Neural crest cell (in vitro differentiated cells): ENCODE data around the gene SLCO4A1. TPM values are rescaled to one million over a fixed set of nuclear protein-coding genes. Genes with fewer than 3 reads are reported as not detected.

Source experiments
- DNase-seq: peaks from one replicate; pipeline ENCODE4 v3.0.0; 2021; ENCODE audit warnings: low read depth, mixed read lengths, low spot score
- H3K27ac Mint-ChIP-seq: one replicate; pipeline ENCODE4 v1.8.0; 2021; ENCODE audit warnings: mild to moderate bottlenecking, mixed read lengths; ENCODE audit not compliant: unreplicated experiment
- H3K27me3 Mint-ChIP-seq: 2 replicates; pipeline ENCODE4 v1.8.0; 2021; ENCODE audit warnings: low read depth, mild to moderate bottlenecking, mixed read lengths
- H3K36me3 Mint-ChIP-seq: 2 replicates; pipeline ENCODE4 v1.8.0; 2021; ENCODE audit warnings: low read depth, mild to moderate bottlenecking, mixed read lengths
- H3K4me1 Mint-ChIP-seq: 2 replicates; pipeline ENCODE4 v1.8.0; 2021; ENCODE audit warnings: mixed read lengths
- H3K4me3 Mint-ChIP-seq: one replicate; pipeline ENCODE4 v1.8.0; 2021; ENCODE audit warnings: mild to moderate bottlenecking, mixed read lengths
- H3K9me3 Mint-ChIP-seq: 2 replicates; pipeline ENCODE4 v1.8.0; 2021; ENCODE audit warnings: mixed read lengths
- total RNA-seq: library from RNA; stranded (reverse); gene quantifications from 2 replicates; pipeline ENCODE4 v1.2.1, GENCODE V29; 2021
- TF ChIP-seq, protein P1 (sequence below): fragments of 200-600 bp; sonication (generic); conservative IDR thresholded peaks from 2 replicates; pipeline ENCODE4 v1.5.0; 2021; ENCODE audit warnings: antibody characterized with exemption, mild to moderate bottlenecking

SLCO4A1 gene
- total RNA-seq, 1 donor from 2014 or later = 7.0 TPM

DNA sequence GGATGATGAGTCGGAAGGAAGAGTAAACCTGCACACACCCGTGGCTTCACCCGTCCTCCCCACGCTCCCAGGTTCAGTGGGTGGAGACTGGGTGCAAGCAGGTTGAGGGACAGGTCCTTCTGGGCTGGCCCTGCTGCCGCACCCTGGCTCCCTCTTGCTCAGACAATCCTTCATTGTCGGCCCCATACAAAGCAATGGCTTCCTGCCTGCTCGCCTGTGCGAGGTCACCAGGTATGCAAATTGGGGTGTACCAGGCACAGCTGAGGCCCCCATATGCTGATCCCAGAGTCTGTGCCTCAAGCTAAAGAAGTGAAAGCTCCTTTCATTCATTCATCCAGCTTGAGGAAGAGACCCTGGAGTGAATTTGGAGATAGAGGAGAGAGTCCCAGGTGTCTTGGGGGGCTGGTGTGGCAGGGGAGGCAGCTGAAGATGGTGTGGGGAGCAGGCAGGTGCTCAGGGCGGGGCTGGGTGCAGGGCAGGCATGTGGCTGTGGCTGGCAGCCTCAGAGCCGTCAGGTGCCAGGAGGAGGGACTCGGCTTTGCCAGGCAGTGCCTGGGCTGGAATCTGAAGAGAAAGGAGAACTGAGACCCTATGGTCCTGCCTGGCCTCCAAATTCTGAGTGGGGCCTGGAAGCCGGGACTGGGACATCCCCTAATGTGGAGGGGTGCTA is 4.7 kb downstream of the SLCO4A1 start:
- TF ChIP-seq, protein P1, sequence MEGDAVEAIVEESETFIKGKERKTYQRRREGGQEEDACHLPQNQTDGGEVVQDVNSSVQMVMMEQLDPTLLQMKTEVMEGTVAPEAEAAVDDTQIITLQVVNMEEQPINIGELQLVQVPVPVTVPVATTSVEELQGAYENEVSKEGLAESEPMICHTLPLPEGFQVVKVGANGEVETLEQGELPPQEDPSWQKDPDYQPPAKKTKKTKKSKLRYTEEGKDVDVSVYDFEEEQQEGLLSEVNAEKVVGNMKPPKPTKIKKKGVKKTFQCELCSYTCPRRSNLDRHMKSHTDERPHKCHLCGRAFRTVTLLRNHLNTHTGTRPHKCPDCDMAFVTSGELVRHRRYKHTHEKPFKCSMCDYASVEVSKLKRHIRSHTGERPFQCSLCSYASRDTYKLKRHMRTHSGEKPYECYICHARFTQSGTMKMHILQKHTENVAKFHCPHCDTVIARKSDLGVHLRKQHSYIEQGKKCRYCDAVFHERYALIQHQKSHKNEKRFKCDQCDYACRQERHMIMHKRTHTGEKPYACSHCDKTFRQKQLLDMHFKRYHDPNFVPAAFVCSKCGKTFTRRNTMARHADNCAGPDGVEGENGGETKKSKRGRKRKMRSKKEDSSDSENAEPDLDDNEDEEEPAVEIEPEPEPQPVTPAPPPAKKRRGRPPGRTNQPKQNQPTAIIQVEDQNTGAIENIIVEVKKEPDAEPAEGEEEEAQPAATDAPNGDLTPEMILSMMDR = no peak
- H3K4me3 Mint-ChIP-seq = no peak overlapping the region
- no peak for DNase-seq
- no peaks in the 10 kb centered on the region for H3K9me3 Mint-ChIP-seq
- peaks cover 36% of the 10 kb centered on the region for H3K27me3 Mint-ChIP-seq
- H3K27ac Mint-ChIP-seq = no peak overlapping the region
- no peaks in the 10 kb centered on the region for H3K36me3 Mint-ChIP-seq
- H3K4me1 Mint-ChIP-seq = peaks cover 2% of the 10 kb centered on the region

DNA sequence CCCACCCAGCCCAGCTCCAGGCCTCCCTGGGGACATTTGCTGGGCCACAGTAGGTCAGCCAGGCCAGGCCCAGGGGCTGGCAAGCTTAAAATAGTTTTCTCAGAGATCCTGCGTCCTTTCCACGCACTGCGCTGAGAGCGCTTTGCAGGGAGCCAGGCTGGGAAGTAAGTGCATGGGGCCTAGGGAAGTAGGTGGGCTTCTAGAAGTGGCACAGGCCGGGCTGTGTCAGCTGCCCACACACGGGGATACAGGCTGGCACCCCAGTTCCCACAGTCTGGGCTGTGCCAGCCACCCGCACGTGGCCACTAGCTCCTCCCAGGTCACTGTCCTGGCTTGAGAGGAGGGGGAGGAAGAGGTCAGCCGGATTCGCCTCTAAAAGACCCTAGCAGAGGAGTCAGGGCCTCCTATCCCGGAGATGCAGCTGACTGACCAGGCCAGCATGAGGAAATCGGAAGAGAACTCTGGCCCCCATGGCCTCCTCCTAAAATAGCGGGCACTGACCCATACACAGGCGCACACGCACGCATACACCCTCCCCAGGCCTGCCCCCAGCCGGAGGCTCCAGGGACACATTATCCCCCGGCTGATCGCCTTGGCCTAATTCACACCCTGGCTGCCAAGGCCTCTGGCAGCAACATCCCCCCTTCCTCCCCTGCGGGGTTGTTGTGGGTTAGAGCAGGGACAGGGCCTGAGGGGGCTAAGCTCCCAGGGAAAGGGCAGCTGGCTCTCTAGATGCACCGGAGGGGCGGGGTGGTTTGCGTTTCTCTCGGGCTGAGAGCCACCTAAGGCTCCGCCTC is 5.4 kb downstream of the SLCO4A1 start:
- H3K27me3 Mint-ChIP-seq = peaks cover 35% of the 10 kb centered on the region
- no peak overlapping the region for H3K4me3 Mint-ChIP-seq
- H3K9me3 Mint-ChIP-seq = no peaks in the 10 kb centered on the region
- H3K36me3 Mint-ChIP-seq = no peaks in the 10 kb centered on the region
- no peak overlapping the region for H3K27ac Mint-ChIP-seq
- TF ChIP-seq, protein P1 = no peak
- no peak for DNase-seq
- peaks cover 9% of the 10 kb centered on the region for H3K4me1 Mint-ChIP-seq

DNA sequence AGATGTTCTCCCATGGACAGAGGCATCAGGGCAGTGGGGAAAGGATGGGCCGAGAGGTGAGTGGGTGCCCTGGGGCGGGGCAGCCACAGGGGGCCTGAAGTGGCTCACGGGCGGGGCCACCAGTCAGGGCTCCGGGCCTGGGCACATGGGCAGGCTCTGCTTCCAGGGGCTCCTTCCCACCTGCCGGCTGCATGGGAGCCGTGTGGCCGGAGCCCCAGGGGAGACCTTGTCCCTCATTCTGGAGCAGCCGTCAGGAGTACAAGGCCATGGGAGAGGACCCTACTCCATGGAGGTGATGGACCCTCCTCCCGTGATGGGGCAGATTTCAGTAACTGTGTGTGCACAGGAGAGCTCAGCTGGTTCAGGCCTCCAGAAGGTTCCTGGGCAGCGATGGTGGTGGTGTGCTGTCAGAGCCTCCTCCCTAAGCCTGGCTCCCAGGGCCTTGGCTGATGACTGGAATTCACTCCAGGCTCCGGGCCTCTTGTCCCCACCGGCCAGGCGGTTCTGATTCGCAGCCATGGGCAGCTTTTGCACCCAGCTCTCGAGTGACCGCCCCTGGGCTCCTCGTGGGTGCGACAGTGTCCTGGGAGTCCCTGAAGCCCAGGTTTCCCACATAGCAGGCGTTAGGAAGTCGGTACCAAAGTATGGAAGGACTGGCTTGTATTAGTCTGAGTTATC is 6.2 kb downstream of the SLCO4A1 start:
- Mint-ChIP-seq H3K36me3 (no peaks in the 10 kb centered on the region), H3K4me3 (no peak overlapping the region), H3K4me1 (peaks cover 9% of the 10 kb centered on the region), H3K9me3 (no peaks in the 10 kb centered on the region), H3K27me3 (peaks cover 29% of the 10 kb centered on the region), H3K27ac (no peak overlapping the region)
- no peak for DNase-seq
- TF ChIP-seq, protein P1 = no peak

DNA sequence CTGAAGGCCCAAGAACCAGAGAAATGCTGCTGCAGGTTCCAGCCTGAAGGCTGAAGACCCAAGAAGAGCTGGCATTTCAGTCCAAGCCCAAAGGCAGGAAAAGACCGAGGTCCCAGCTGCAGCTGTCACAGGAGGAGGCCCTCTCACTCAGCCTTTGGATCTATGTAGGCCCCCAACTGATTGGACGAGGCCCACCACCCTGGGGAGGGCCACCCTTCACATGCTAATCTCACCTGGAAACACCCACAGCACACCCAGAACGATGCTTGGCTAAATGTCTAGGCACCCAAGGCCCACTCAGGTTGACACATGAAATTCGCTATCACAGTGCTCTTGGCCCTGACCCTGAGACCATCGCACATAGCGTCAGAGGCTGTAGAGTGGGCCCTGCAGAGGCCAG is 6.8 kb downstream of the SLCO4A1 start:
- peaks cover 22% of the 10 kb centered on the region for H3K27me3 Mint-ChIP-seq
- DNase-seq = no peak
- H3K36me3 Mint-ChIP-seq = no peaks in the 10 kb centered on the region
- no peaks in the 10 kb centered on the region for H3K9me3 Mint-ChIP-seq
- peaks cover 9% of the 10 kb centered on the region for H3K4me1 Mint-ChIP-seq
- TF ChIP-seq, protein P1 = no peak
- no peak overlapping the region for H3K27ac Mint-ChIP-seq
- no peak overlapping the region for H3K4me3 Mint-ChIP-seq

DNA sequence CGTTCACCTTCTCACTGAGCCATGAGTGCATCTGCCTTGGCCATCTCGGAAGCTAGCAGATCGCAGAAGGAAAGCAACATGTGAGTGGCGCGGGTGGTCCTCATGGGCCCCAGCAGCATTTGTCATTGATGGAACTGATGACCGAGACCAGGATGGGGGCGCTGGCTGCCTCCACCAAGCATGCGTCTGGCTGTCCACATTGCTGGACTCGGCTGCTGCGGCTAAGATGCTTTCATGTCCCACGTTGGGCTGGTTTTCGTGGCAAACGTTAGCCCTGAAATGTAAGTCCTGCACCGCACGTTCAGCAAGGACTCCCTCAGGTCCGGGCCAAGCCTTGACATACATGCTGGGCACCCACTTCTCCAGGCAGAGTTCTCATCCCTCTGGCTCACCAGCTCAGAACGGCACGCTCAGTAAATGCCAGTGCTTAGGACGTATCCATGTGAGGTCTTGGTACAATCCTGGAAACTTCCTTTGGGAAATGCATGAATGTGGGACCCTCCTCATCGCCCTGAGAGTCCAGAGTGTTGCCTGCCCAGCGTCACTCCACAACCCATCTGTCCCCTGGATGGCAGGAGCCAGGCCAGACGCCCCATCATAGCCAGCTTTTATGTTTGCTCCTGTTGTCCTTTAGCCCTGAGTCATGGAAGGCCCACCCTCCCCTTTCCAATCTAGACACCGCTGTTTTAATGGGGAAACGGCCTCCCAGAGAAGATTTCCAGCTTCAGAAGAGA is 8.4 kb downstream of the SLCO4A1 start:
- H3K27ac Mint-ChIP-seq = no peak overlapping the region

More for the DNA sequence above, 8.4 kb downstream of the SLCO4A1 start:
- Mint-ChIP-seq H3K4me3 (no peak overlapping the region), H3K9me3 (no peaks in the 10 kb centered on the region), H3K27me3 (peaks cover 12% of the 10 kb centered on the region), H3K4me1 (peaks cover 9% of the 10 kb centered on the region), H3K36me3 (no peaks in the 10 kb centered on the region)
- DNase-seq = no peak
- TF ChIP-seq, protein P1 = no peak
